Activated CD4-positive, alpha-beta T cell treated with anti-CD3 and anti-CD28 coated beads, Interleukin-2, amount 10 ng/mL, durations not matched to agents 7 days and 5 days (primary cell): Measurements from ENCODE around the gene ZNF836. TPM values are rescaled to one million over a fixed set of nuclear protein-coding genes. Genes with fewer than 3 reads are reported as not detected.
A peak's percentile ranks its signal among the peaks of the same experiment; 100 is the strongest.

ENCODE experiments used
- CTCF ChIA-PET: fragments of 350-600 bp; sonication (Branson Sonifier 250); formaldehyde crosslinking; loops from one replicate; lab custom pipeline; 2021; ENCODE audit warnings: antibody characterized with exemption; lab: Charles Lee
- POLR2A ChIA-PET: fragments of 350-600 bp; sonication (Branson Sonifier 250); formaldehyde crosslinking; loops from one replicate; lab custom pipeline; 2021; ENCODE audit warnings: antibody characterized with exemption; lab: Charles Lee
- DNase-seq: peaks from one replicate; pipeline ENCODE4 v3.0.0-alpha.2; 2020
- H3K27ac Mint-ChIP-seq: one replicate; pipeline ENCODE4 v1.8.0; 2021; ENCODE audit warnings: mild to moderate bottlenecking, moderate library complexity, mixed read lengths
- H3K27me3 Mint-ChIP-seq: one replicate; pipeline ENCODE4 v1.8.0; 2021; ENCODE audit warnings: mixed read lengths
- H3K36me3 Mint-ChIP-seq: one replicate; pipeline ENCODE4 v1.8.0; 2021; ENCODE audit warnings: low read depth, mixed read lengths
- H3K4me1 Mint-ChIP-seq: one replicate; pipeline ENCODE4 v1.8.0; 2021; ENCODE audit warnings: mixed read lengths
- H3K4me3 Mint-ChIP-seq: one replicate; pipeline ENCODE4 v1.8.0; 2021; ENCODE audit warnings: mild to moderate bottlenecking, moderate library complexity, mixed read lengths
- H3K9me3 Mint-ChIP-seq: one replicate; pipeline ENCODE4 v1.8.0; 2021; ENCODE audit warnings: mixed read lengths
- total RNA-seq, 2 experiments: library from RNA; stranded (reverse); gene quantifications; one replicate each; pipeline ENCODE4 v1.2.3, GENCODE V29; 2021

Gene ZNF836
- total RNA-seq, 2 experiments from 2014 or later, result 21.7 to 23.5 TPM

GRCh38 chr19:52198678-52199077 is 27.3 kb upstream of the ZNF836 start:
- no peak overlapping the region for H3K4me3 Mint-ChIP-seq
- POLR2A ChIA-PET, result no interaction called here
- H3K27me3 Mint-ChIP-seq, result no peaks in the 10 kb centered on the region
- H3K9me3 Mint-ChIP-seq, result peaks cover 2% of the 10 kb centered on the region
- no peak overlapping the region for H3K27ac Mint-ChIP-seq
- peaks cover 77% of the 10 kb centered on the region for H3K36me3 Mint-ChIP-seq
- no peak for DNase-seq
- peaks cover 7% of the 10 kb centered on the region for H3K4me1 Mint-ChIP-seq
- CTCF ChIA-PET, result interaction anchor here (1.1 to 1.5 kb wide), 3 partner anchors 9 to 23 kb away, joined by 3 read pairs; partner anchors contain the start of gene PPP2R1A

GRCh38 chr19:52197964-52198363 is 26.5 kb upstream of the ZNF836 start:
- Mint-ChIP-seq H3K27me3 (no peaks in the 10 kb centered on the region), H3K27ac (no peak overlapping the region), H3K4me3 (no peak overlapping the region), H3K36me3 (peaks cover 74% of the 10 kb centered on the region), H3K9me3 (peaks cover 2% of the 10 kb centered on the region), H3K4me1 (peaks cover 10% of the 10 kb centered on the region)
- no peak for DNase-seq
- POLR2A ChIA-PET, result no interaction called here
- CTCF ChIA-PET, result interaction anchor here (0.6 to 1.5 kb wide), 4 partner anchors 9 to 455 kb away, joined by 3 to 7 read pairs (median 3); partner anchors contain the start of gene PPP2R1A

DNA sequence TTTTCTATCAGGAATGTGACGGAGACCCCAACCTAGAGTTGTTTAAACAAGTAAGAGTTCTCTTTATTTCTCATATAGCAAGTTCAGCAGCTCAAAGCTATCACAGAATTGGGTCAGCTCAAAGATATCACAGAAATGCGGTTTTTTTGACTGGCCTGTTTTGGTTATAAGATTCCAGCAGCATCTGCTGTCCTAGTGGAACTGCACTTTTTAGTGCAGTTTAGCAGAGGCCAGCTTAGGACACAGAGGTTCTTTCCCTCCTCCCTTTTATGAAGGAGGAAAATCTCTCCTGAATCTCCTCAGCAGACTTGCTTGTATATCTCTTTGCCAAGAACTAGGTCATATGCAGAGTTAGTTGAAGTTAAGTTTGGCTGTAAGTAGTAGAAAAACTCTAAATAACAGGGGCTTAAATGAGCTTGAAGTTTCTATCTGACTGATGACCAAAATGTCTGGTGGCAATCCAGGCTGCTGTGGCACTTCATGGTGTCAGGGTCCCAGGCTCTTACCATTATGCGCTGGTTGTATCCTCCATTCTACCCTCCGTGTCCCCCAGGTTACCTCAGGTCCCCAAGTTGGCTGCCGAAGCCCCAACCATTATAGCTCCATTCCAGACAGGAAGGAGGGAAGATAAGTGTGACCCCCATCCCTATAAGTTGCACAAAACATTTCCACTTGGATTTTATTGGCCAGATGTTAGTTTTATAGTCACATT is 25.0 kb upstream of the ZNF836 start:
- POLR2A ChIA-PET, result no interaction called here
- Mint-ChIP-seq H3K4me3 (no peak overlapping the region), H3K27ac (no peak overlapping the region), H3K36me3 (peaks cover 71% of the 10 kb centered on the region), H3K27me3 (no peaks in the 10 kb centered on the region), H3K9me3 (peaks cover 2% of the 10 kb centered on the region), H3K4me1 (peaks cover 25% of the 10 kb centered on the region)
- no peak for DNase-seq
- CTCF ChIA-PET, result interaction anchor here (0.7 to 1.3 kb wide), 2 partner anchors 9 to 16 kb away, joined by 3 to 4 read pairs; no protein-coding TSS in a partner anchor

GRCh38 chr19:52191951-52192350 is 20.5 kb upstream of the ZNF836 start:
- ChIA-PET CTCF (interaction anchor here (1.1 kb wide), 1 partner anchor 11 kb away, joined by 4 read pairs; no protein-coding TSS in a partner anchor), POLR2A (no interaction called here)
- Mint-ChIP-seq H3K27me3 (no peaks in the 10 kb centered on the region), H3K27ac (no peak overlapping the region), H3K4me1 (peaks cover 37% of the 10 kb centered on the region), H3K36me3 (peaks cover 51% of the 10 kb centered on the region), H3K9me3 (peaks cover 2% of the 10 kb centered on the region), H3K4me3 (peak overlapping the region; percentile 85)
- no peak for DNase-seq

DNA sequence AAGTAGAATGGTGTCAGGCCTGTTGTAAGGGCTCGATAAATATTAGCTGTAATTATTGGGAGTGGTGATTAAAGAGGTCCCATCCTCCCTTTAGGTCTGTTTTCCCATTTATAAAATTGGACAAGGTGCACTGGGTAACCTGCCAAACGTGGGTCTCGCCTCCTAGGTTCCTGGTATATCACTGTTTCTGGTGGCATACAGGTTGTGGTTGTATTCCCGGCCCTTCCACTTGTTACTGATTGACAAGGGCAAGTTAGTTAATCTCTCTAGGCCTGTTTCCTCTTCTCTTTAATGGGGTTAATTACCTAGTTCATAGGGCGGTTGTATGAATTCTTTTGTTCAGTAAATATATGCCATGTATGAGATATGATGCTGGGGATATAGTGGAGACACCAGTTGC is 20.0 kb upstream of the ZNF836 start:
- Mint-ChIP-seq H3K4me1 (peaks cover 37% of the 10 kb centered on the region), H3K27me3 (no peaks in the 10 kb centered on the region), H3K36me3 (peaks cover 46% of the 10 kb centered on the region), H3K27ac (peak overlapping the region; percentile 97), H3K9me3 (peaks cover 4% of the 10 kb centered on the region), H3K4me3 (peak overlapping the region; percentile 85)
- ChIA-PET POLR2A (no interaction called here), CTCF (no interaction called here)
- DNase-seq, result no peak

GRCh38 chr19:52190487-52191293 is 19.3 kb upstream of the ZNF836 start:
- H3K4me1 Mint-ChIP-seq, result peaks cover 37% of the 10 kb centered on the region
- peak overlapping the region; percentile 85 for H3K4me3 Mint-ChIP-seq
- ChIA-PET CTCF (no interaction called here), POLR2A (no interaction called here)
- peaks cover 4% of the 10 kb centered on the region for H3K9me3 Mint-ChIP-seq
- H3K36me3 Mint-ChIP-seq, result peaks cover 39% of the 10 kb centered on the region
- DNase-seq, result no peak
- peak overlapping the region; percentile 97 for H3K27ac Mint-ChIP-seq
- no peaks in the 10 kb centered on the region for H3K27me3 Mint-ChIP-seq

DNA sequence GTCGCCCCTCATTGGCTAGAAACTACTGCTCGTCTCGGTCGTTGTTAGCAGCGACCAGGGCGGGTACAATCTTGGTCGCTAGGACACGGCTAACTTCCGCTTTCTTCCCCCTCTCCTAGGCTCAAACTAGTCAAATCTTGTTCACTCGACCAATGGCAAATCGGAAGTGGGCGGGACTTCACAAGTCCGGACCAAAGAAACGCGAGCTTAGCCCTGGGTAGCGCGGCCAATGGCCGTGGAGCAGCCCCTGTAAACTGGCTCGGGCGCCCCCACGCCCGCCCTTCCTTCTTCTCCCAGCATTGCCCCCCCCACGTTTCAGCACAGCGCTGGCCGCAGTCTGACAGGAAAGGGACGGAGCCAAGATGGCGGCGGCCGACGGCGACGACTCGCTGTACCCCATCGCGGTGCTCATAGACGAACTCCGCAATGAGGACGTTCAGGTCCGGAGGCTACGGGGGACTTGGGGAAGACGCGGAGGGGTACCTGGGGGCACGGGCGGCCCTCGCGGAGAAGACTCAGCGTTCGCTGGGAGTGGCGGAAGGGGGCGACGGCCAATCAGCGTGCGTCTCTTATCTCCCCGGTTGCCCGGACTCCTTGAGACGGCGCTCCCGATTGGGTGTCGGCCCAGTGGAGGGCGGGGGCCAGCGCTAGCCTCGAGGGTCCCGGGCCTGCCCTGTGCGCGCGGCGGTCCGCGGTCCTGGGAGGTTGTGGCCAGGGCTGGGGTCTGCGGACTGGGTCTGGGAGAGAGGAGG is 18.5 kb upstream of the ZNF836 start, which contains the start of gene PPP2R1A:
PPP2R1A (plus strand) TSS at position 318 of the 752 bp plus-strand sequence; CDS start at position 363, 45 bp downstream.
- POLR2A ChIA-PET, result interaction anchor here (0.7 kb wide), 1 partner anchor 18 kb away, joined by 3 read pairs; no protein-coding TSS in a partner anchor
- H3K4me3 Mint-ChIP-seq, result peak within 1 kb of the TSS; percentile 85
- H3K27me3 Mint-ChIP-seq, result no peaks in the 10 kb centered on the region
- DNase-seq, result peak; percentile 99
- H3K36me3 Mint-ChIP-seq, result peaks cover 31% of the 10 kb centered on the region
- CTCF ChIA-PET, result interaction anchor here (0.8 to 1.7 kb wide), 6 partner anchors 8 to 51 kb away, joined by 3 to 7 read pairs (median 4); partner anchors contain the start of gene ZNF616
- H3K27ac Mint-ChIP-seq, result peak within 1 kb of the TSS; percentile 97
- peaks cover 37% of the 10 kb centered on the region for H3K4me1 Mint-ChIP-seq
- peaks cover 6% of the 10 kb centered on the region for H3K9me3 Mint-ChIP-seq

- ChIA-PET CTCF (interaction anchor here (0.8 to 1.7 kb wide), 6 partner anchors 8 to 50 kb away, joined by 3 to 7 read pairs (median 4); partner anchors contain the start of gene ZNF616), POLR2A (interaction anchor here (0.7 kb wide), 1 partner anchor 17 kb away, joined by 3 read pairs; no protein-coding TSS in a partner anchor)
- no peaks in the 10 kb centered on the region for H3K27me3 Mint-ChIP-seq
- peak overlapping the region; percentile 85 for H3K4me3 Mint-ChIP-seq
- H3K4me1 Mint-ChIP-seq, result peaks cover 31% of the 10 kb centered on the region
- H3K9me3 Mint-ChIP-seq, result peaks cover 6% of the 10 kb centered on the region
- no peak for DNase-seq
- peaks cover 23% of the 10 kb centered on the region for H3K36me3 Mint-ChIP-seq
- peak overlapping the region; percentile 97 for H3K27ac Mint-ChIP-seq
Measured at GRCh38 chr19:52188822-52189734, 17.7 kb upstream of the ZNF836 start.

GRCh38 chr19:52187407-52187806 is 16.0 kb upstream of the ZNF836 start:
- Mint-ChIP-seq H3K4me1 (peaks cover 21% of the 10 kb centered on the region), H3K9me3 (peaks cover 8% of the 10 kb centered on the region), H3K27ac (no peak overlapping the region), H3K4me3 (no peak overlapping the region), H3K36me3 (peaks cover 11% of the 10 kb centered on the region), H3K27me3 (no peaks in the 10 kb centered on the region)
- ChIA-PET POLR2A (no interaction called here), CTCF (no interaction called here)
- no peak for DNase-seq

DNA sequence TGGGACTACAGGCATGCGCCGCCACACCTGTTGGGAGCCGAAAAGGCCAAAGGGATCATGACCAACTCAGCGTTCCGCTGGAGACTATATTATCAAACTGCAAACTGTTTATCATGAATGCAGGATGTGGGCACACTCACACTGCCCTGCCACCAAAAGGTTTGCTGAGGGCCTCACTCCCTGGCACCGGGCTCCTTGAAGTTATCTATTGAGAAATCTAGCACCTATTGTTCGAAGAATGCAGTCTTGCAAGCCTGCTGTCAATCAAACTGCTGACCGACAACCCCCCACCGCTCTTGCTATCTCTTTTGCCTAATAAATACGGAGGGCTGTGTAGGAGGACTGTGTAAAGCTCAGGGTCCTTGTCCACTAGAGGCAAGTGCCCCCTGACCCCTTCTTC is 5.2 kb upstream of the ZNF836 start:
- H3K27ac Mint-ChIP-seq, result no peak overlapping the region
- no peaks in the 10 kb centered on the region for H3K27me3 Mint-ChIP-seq
- ChIA-PET POLR2A (no interaction called here), CTCF (interaction anchor here (1.0 kb wide), 1 partner anchor 21 kb away, joined by 3 read pairs; no protein-coding TSS in a partner anchor)
- H3K36me3 Mint-ChIP-seq, result peaks cover 7% of the 10 kb centered on the region
- H3K4me3 Mint-ChIP-seq, result no peak overlapping the region
- H3K4me1 Mint-ChIP-seq, result peaks cover 7% of the 10 kb centered on the region
- H3K9me3 Mint-ChIP-seq, result peaks cover 26% of the 10 kb centered on the region
- DNase-seq, result no peak

GRCh38 chr19:52172347-52172746 is 926 bp upstream of the ZNF836 start:
- no peaks in the 10 kb centered on the region for H3K27me3 Mint-ChIP-seq
- H3K4me3 Mint-ChIP-seq, result peak overlapping the region; percentile 83
- H3K27ac Mint-ChIP-seq, result peak overlapping the region; percentile 93
- CTCF ChIA-PET, result interaction anchor here (0.9 to 1.6 kb wide), 2 partner anchors 9 to 17 kb away, joined by 3 to 4 read pairs; partner anchors contain the start of gene PPP2R1A
- peaks cover 29% of the 10 kb centered on the region for H3K4me1 Mint-ChIP-seq
- no peak for DNase-seq
- POLR2A ChIA-PET, result interaction anchor here (1.0 kb wide), 1 partner anchor 17 kb away, joined by 3 read pairs; the partner anchor contains the start of gene PPP2R1A
- H3K36me3 Mint-ChIP-seq, result peaks cover 44% of the 10 kb centered on the region
- peaks cover 38% of the 10 kb centered on the region for H3K9me3 Mint-ChIP-seq
